HG03108 (cell line): ENCODE measurements around the gene PSMG3.

Experiments used
- ATAC-seq: cut with Tn5 transposase; IDR thresholded peaks from one replicate; pipeline ENCODE4 v1.9.1; 2021; ENCODE audit warnings: moderate library complexity; ENCODE audit not compliant: unreplicated experiment

The PSMG3 gene

GRCh38 chr7:1559626-1560590, 9.9 kb downstream of the PSMG3 start:
- ATAC-seq = no peak

GRCh38 chr7:1558841-1559625, 10.8 kb downstream of the PSMG3 start:
- no peak for ATAC-seq

DNA sequence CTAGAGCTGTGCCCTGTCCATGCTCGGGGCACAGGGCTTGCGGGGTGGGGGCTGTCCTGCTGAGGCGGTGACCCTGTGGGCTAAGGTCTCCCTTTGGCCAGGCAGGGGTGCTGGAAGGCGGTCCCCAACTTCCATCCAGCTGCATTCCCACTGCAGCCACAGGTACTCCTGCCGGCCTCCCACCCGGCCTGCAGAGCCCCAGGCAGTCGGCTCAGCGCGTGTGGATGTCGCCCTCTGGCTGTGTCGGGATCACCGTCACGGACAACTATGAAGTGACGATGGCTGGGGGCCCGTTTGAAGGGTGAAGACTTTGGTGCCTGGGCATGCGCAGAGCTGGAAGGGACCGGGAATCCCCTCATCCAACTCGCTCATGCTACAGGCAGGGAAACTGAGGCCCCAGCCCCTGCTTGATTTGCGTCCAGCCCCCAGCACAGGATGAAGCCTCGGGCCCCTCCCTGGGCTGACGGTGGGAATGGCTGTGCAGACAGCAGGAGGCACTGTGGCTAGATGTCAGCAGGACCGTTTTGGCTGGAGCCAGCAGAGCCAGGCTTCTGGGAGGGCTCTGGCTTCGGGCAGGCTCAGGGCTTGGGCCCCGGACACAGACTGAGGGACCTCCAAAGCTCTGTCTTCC, 11.5 kb downstream of the PSMG3 start:
- no peak for ATAC-seq

- ATAC-seq = no peak
Measured at GRCh38 chr7:1557771-1558170, 12.1 kb downstream of the PSMG3 start.

DNA sequence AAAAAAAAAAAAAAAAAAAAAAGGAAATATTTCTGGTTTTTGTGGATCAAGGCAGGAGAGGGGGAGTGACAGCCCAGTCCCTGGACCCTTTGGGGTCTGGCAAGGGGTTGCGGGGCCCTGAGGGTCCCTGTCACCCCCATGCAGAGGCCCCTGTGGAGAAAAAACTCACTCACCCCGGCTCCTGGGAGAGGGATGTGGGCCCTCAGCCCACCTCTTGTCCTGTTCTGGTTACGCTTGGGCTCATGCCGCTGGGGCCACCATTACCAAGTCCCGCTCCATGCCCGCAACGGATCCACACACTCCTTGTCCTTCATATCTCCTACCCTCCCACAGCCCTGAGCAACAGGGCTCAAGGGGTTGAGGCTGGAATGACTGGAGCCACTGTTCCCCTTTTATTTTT, 12.8 kb downstream of the PSMG3 start:
- no peak for ATAC-seq

DNA sequence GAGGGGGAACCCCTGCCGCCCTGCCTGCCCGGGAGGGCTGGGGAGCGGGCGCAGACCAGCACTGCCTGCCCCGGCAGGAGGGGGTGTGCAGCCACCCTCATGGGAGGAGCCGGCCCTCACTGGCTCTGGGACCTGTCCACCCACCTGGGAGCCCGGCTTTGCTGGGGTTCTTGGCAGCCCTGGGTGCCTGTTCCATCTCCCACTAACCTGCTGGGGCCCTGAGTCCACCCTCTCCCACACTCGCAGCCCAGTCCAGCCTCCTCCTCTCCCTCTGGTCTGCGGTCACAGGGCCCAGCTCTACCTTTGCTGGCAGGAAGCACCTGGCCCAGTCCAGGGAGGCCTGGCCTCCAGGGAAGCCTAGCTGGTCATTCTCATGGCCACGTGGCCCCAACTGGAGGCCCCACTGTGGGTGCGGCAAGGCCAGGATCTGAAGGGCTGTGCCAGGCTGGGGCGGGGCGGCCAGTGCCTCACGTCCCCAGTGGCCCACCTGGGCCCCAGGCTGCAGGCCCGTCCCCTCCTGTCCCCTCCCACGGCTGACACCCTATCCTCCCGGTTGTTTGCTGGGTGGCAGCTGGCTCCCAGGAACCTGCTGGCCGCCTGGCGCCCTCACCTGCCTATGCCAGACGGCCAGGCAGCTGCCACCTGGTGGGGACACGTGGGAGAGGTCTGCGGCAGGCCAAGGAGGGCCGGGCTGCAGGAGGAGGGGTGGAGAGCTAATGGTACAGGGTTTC, 13.9 kb downstream of the PSMG3 start, which contains the start of gene TMEM184A:
Gene TMEM184A, minus strand, starts transcription at position 393 of the 731 bp plus-strand sequence. CDS start 721 bp downstream, outside the sequence.
- no peak for ATAC-seq

DNA sequence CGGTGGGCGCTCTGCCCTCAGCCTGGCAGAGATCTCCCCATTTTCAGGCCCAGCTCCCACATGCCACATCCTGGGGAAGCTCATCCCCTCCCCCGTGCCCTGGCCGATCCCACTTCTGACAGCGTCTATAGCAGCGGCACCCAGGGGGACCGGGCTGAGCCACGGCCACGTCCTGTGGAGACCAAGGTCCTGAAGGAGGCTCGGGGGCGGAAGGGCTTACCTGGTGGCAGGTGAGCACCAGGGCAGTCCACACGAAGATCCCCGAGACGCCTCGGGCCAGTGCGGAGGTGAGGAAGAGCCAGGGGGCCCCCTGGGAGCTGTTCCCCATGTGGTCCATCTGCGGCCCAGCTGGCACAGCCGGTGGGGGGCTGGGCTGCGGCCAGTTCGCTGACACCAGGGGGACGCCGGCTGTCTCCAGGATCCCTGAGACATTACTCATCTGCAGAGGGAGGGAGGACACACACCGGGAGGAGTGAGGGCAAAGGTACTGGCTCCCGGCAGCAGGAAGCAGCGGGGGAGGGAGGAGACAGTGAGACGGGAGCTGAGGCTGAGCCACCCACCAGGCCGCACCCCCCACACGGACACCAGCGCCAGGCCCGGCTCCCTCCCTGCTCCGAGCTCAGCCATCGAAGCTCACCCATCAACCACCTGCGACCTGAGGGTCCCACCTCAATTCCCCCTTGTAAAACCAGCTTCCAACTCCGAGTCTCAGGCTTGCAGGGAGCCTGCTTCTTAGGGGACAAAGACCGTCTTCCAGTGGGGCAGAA, 14.6 kb downstream of the PSMG3 start:
- no peak for ATAC-seq

GRCh38 chr7:1554333-1555045, 15.3 kb downstream of the PSMG3 start:
- ATAC-seq = no peak

DNA sequence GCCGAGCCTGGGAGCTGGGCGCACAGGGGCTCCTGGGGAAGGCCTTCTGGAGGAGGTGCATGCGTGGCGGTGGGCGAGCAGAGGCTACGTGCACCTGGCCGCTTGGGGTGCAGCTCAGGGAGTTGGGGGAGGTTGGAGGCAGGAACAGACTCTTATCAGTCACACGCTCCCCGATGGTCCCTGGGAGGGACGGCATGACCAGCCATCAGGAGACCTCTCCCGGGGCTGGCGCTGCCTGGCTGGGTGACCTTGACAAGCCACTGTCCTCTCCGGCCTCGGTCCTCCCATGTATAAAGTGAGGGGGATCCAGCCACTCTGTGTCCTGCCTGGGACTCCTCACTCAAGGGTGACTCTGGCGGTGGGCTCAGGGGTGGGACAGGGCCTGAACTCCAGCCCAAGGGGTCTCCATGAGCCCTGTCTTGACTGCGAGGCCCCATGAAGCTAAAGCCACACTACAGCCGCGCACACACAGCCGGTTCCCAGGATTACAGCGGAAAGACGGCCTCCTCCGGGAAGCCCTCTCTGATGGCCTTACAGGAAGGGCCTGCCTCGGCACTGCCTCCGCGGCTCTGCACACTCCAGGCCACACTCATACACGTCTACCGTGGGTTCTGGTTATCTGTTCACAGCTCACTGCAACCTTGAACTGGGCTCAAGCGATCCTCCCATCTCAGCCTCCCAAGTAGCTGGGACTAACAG, 16.2 kb downstream of the PSMG3 start:
- no peak for ATAC-seq

DNA sequence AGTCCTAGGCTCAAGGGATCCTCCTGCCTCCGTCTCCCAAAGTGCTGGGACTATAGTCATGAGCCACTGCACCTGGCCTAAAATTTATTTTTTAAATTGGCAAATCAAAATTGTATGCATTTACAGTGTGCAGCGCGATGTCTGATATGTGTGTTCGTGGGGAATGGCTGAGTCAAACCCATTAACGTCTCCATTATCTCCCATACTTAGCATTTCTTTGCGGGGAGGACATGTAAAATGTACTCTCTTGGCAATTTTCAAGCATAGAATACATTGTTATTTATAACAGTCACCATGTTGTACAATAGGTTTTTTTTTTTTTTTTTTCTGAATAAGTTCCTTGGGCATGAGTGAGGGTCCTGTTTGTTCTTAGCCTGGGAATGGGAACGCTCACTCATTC, 17.6 kb downstream of the PSMG3 start:
- no peak for ATAC-seq

DNA sequence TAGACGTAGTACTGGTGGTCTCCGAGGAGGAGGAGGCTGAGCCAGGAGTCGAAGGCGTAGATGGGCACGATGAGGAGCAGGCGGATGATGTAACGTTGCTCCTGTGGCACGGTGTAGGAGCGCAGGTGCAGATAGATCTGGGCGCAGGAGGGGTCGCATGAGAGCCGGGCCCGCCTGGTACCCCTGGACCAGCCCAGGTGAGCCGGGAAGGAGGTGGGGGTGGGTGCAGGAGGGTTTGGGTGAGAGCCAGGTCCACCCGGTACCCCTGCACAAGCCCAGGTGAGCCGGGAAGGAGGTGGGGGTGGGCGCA, 19.0 kb downstream of the PSMG3 start:
- no peak for ATAC-seq

DNA sequence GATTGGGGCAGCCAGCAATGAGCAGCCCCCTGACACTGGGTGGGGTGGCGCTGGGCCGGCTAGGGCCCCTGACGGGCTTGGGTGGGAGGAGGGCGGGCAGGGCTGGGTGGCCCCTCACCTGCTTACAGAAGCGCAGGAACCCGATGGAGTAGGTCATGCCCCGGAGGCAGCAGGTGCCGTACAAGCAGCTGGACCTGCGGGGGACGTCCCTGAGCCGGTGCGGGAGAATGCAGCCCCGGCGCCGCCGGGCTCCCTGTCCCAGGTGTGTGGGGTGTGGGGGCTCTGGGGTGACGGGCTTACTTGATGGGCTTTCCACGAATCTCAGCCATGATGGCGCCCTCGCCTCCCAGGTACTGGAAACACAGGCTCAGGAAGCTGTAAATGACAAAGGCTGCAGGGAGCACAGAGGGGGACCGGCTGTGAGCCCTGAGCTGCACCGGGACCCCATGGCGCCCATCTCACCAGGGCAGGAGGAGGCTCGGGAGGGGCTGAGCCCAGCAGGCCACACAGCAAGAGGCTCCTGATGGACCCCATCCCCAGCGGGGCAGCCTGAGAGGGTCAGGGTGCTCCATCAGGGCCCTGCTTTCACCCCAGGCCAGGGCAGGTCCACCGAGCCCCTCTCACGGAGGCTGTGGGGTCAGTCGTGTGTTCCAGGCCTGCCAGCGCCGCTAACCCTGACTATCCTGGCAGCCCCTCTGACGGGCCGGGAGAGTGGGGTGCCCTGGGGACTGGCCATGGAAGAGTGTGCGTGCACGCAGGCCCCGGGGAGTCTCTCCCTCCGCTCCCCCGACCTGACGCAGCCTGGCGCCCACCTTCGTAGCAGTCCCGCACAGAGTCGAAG, 19.6 kb downstream of the PSMG3 start:
- no peak for ATAC-seq

DNA sequence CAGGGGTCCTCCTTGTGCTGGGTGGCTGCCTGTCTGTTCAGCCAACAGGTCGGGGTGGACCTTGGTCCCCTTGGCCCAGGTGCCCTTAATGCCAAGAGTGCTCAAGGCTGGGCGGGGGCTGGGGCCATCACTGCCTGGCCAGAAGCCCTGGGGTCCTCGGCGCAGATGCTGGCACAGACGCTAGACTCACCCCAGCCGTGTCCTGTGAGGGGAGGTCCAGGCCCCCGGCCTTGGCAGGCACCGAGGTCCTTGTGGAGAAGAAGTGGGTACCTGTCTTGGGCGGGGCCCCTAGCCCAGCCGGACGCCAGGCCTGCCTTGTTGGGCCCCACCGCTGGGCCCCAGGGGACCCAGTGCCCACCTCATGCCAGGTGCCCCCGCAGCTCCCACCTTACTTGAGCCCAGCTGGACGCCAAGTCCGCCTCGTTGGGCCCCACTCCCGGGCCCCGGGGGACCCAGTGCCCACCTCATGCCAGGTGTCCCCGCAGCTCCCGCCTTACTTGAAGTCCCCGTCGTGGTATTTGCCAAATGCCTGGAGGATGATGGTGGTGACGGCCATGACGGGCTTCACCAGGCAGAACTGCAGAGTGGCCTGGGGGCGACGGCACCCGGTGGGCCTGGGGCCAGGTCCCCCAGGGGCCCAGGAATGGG, 20.4 kb downstream of the PSMG3 start:
- no peak for ATAC-seq

DNA sequence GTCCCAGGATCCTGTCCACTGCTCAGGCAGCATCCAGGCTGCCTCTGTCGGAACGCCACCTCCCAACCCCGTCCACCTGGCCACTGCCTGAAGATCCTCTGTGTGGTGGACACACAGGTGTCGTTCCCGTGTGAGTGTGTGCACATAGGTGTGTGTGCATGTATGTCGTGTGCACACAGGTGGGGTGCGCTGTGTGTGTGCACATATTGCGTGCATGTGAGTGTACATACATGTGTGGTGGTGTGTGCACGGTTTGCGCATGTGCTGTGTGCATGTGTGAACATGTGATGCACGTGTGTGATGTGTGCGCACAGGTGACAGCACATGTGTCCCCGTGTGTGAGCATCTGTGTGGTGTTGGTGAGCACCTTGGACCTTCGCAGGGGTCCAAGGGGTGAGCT, 20.9 kb downstream of the PSMG3 start:
- no peak for ATAC-seq

DNA sequence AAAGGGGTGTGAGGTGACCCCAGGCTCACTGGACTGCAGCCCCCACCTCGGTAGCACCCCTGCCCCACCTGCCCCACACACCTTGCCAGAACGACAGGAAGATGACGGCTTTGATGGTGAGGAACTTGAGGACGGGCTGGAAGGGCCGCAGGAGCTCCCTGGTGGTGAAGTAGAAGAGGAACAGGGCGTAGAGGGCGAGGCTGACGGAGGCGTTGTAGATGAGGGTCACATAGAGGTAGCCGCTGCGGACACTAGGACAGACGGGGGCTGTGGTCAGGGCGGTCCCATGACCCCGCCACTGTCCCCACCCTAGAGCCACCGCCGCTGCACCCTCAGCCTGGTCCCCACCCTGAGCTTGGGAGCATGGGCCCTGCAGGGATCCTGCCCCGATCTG, 21.4 kb downstream of the PSMG3 start:
- no peak for ATAC-seq

- ATAC-seq = no peak
Measured at GRCh38 chr7:1547777-1548437, 21.9 kb downstream of the PSMG3 start.
